ENCODE results near the gene ANGPTL5. TPM values are rescaled to one million over a fixed set of nuclear protein-coding genes. Genes with fewer than 3 reads are reported as not detected.

The ANGPTL5 gene
- total RNA-seq, 1 experiment from 2014 or later, result not detected

GRCh38 chr11:101863361-101863760 is 53.0 kb downstream of the ANGPTL5 start:
- intact Hi-C loops (cut with micrococcal nuclease; ENCODE audit: unreplicated experiment), result loop anchor here (2.0 to 5.0 kb wide), 3 partner anchors 249 to 483 kb away; partner anchors contain the start of genes BIRC2 and YAP1
- peaks cover 22% of the 10 kb centered on the region for H3K9me3 ChIP-seq (ENCODE audit: insufficient read depth, low read depth)
- ChIA-PET POLR2A (ENCODE audit: unreplicated experiment) (no interaction called here), CTCF (interaction anchor here (0.5 to 1.6 kb wide), 4 partner anchors 11 to 405 kb away, joined by 3 to 8 read pairs (median 4); no protein-coding TSS in a partner anchor)
- H3K9me2 ChIP-seq (ENCODE audit: insufficient read depth), result no peaks in the 10 kb centered on the region
- peaks cover 45% of the 10 kb centered on the region for H3K4me1 ChIP-seq (replicated peaks; ENCODE audit: insufficient read depth)
- no peak overlapping the region for H3K4me3 ChIP-seq
- H3K27me3 ChIP-seq (ENCODE audit: insufficient read depth, low read depth), result no peaks in the 10 kb centered on the region
- H3K36me3 ChIP-seq (ENCODE audit: low read depth), result no peaks in the 10 kb centered on the region
- peaks cover 30% of the 10 kb centered on the region for H3F3A ChIP-seq (ENCODE audit: insufficient read depth, low read depth)
- 0 out of 2 replicates have a peak overlapping the region, but pooled peaks have one; percentile 30 for H2AFZ ChIP-seq
- H4K20me1 ChIP-seq (ENCODE audit: insufficient read depth), result no peaks in the 10 kb centered on the region
- H3K79me2 ChIP-seq (ENCODE audit: low read depth), result no peaks in the 10 kb centered on the region
- H3K4me2 ChIP-seq, result no peak overlapping the region
- peak in 1 of 2 experiments; percentile 53 for DNase-seq
- BruUV-seq (replicated peaks), result no TSS peak
- TF ChIP-seq EZH2 (IDR thresholded peaks at IDR 0.05; ENCODE audit: low read depth) (no peak), CTCF (conservative IDR thresholded peaks at IDR 0.05) (no peak)
- H3K27ac ChIP-seq, result peak overlapping the region; percentile 33

- peak; percentile 8 to 43 for DNase-seq
- Histone ChIP-seq H3K9me3 (ENCODE audit: insufficient read depth, low read depth) (peaks cover 19% of the 10 kb centered on the region), H3K27ac (peak overlapping the region; percentile 33), H3K79me2 (ENCODE audit: low read depth) (no peaks in the 10 kb centered on the region), H3K4me1 (replicated peaks; ENCODE audit: insufficient read depth) (peaks cover 37% of the 10 kb centered on the region), H3K36me3 (ENCODE audit: low read depth) (no peaks in the 10 kb centered on the region), H3K4me3 (no peak overlapping the region), H3F3A (ENCODE audit: insufficient read depth, low read depth) (peaks cover 26% of the 10 kb centered on the region), H4K20me1 (ENCODE audit: insufficient read depth) (no peaks in the 10 kb centered on the region), H2AFZ (no peak overlapping the region), H3K27me3 (ENCODE audit: insufficient read depth, low read depth) (no peaks in the 10 kb centered on the region), H3K9me2 (ENCODE audit: insufficient read depth) (no peaks in the 10 kb centered on the region), H3K4me2 (no peak overlapping the region)
- BruUV-seq (replicated peaks), result no TSS peak
- intact Hi-C loops (cut with micrococcal nuclease; ENCODE audit: unreplicated experiment), result loop anchor here (2.0 to 5.0 kb wide), 3 partner anchors 250 to 484 kb away; partner anchors contain the start of genes BIRC2 and YAP1
- ChIA-PET POLR2A (ENCODE audit: unreplicated experiment) (no interaction called here), CTCF (interaction anchor here (0.5 to 1.6 kb wide), 3 partner anchors 145 to 406 kb away, joined by 3 to 8 read pairs (median 5); no protein-coding TSS in a partner anchor)
- TF ChIP-seq EZH2 (IDR thresholded peaks at IDR 0.05; ENCODE audit: low read depth), result no peak
- TF ChIP-seq CTCF (conservative IDR thresholded peaks at IDR 0.05), result peak; percentile 57
Measured at GRCh38 chr11:101862391-101863233, 53.7 kb downstream of the ANGPTL5 start.

- Histone ChIP-seq H3K79me2 (ENCODE audit: low read depth) (no peaks in the 10 kb centered on the region), H3K9me2 (ENCODE audit: insufficient read depth) (no peaks in the 10 kb centered on the region), H2AFZ (no peak overlapping the region), H3F3A (ENCODE audit: insufficient read depth, low read depth) (peaks cover 10% of the 10 kb centered on the region), H4K20me1 (ENCODE audit: insufficient read depth) (no peaks in the 10 kb centered on the region), H3K4me2 (no peak overlapping the region), H3K27ac (no peak overlapping the region), H3K27me3 (ENCODE audit: insufficient read depth, low read depth) (no peaks in the 10 kb centered on the region), H3K4me1 (replicated peaks; ENCODE audit: insufficient read depth) (peaks cover 20% of the 10 kb centered on the region), H3K9me3 (ENCODE audit: insufficient read depth, low read depth) (peaks cover 15% of the 10 kb centered on the region), H3K4me3 (no peak overlapping the region), H3K36me3 (ENCODE audit: low read depth) (no peaks in the 10 kb centered on the region)
- TF ChIP-seq CTCF (conservative IDR thresholded peaks at IDR 0.05) (peak; percentile 89), EZH2 (IDR thresholded peaks at IDR 0.05; ENCODE audit: low read depth) (no peak)
- BruUV-seq (replicated peaks), result no TSS peak
- ChIA-PET CTCF (interaction anchor here (0.5 to 2.4 kb wide), 9 partner anchors 13 to 753 kb away, joined by 3 to 20 read pairs (median 4); no protein-coding TSS in a partner anchor), POLR2A (ENCODE audit: unreplicated experiment) (interaction anchor here (0.7 kb wide), 1 partner anchor 192 kb away, joined by 5 read pairs; no protein-coding TSS in a partner anchor)
- intact Hi-C loops (cut with micrococcal nuclease; ENCODE audit: unreplicated experiment), result loop anchor here (1.0 to 5.0 kb wide), 6 partner anchors 146 to 805 kb away; partner anchors contain the start of gene YAP1
- DNase-seq, result peak; percentile 30 to 68
Measured at GRCh38 chr11:101860696-101861427, 55.5 kb downstream of the ANGPTL5 start.
